Mesenchymal stem cell (in vitro differentiated cells and primary cell): ENCODE measurements around the gene ST8SIA2.
A peak's percentile ranks its signal among the peaks of the same experiment; 100 is the strongest.

Source experiments
- DNase-seq: peaks from one replicate; pipeline ENCODE4 v3.0.0-alpha.2; 2013
- H2AFZ ChIP-seq: one replicate; pipeline ENCODE4 v1.6.1; 2013; ENCODE audit warnings: low read depth, mild to moderate bottlenecking, control low read depth, inconsistent platforms, low read length, moderate library complexity
- H2AK5ac ChIP-seq: 2 replicates; pipeline ENCODE4 v1.6.1; 2013; ENCODE audit warnings: low read length, moderate library complexity, mild to moderate bottlenecking, inconsistent platforms; ENCODE audit not compliant: severe bottlenecking
- H2BK120ac ChIP-seq: one replicate; pipeline ENCODE4 v1.6.1; 2013; ENCODE audit warnings: low read depth, mild to moderate bottlenecking, inconsistent platforms, low read length, moderate library complexity
- H2BK12ac ChIP-seq, 2 experiments: one replicate each; pipeline ENCODE4 v1.6.1; 2013; ENCODE audit warnings: inconsistent platforms in 2 of 2, low read length in 2 of 2, mild to moderate bottlenecking in 2 of 2, moderate library complexity in 2 of 2, control low read depth in 1 of 2
- H2BK15ac ChIP-seq: one replicate; pipeline ENCODE4 v1.6.1; 2013; ENCODE audit warnings: mild to moderate bottlenecking, low read depth, inconsistent platforms; ENCODE audit not compliant: poor library complexity, severe bottlenecking
- H2BK5ac ChIP-seq: 2 replicates; pipeline ENCODE4 v1.6.1; 2013; ENCODE audit warnings: low read depth, mild to moderate bottlenecking, low read length, control low read depth, inconsistent platforms; ENCODE audit not compliant: poor library complexity, severe bottlenecking
- H3K14ac ChIP-seq, 2 experiments: one replicate each; pipeline ENCODE4 v1.6.1; 2013; ENCODE audit warnings: inconsistent platforms in 2 of 2, low read length in 2 of 2, control low read depth in 1 of 2, mild to moderate bottlenecking in 1 of 2, moderate library complexity in 1 of 2
- H3K18ac ChIP-seq, 2 experiments: one replicate each; pipeline ENCODE4 v1.6.1; 2013; ENCODE audit warnings: inconsistent platforms in 2 of 2, low read length in 2 of 2, control low read depth in 1 of 2, low read depth in 1 of 2, mild to moderate bottlenecking in 1 of 2
- H3K23ac ChIP-seq, 2 experiments: one replicate each; pipeline ENCODE4 v1.6.1; 2013; ENCODE audit warnings: inconsistent platforms in 2 of 2, low read length in 2 of 2, mild to moderate bottlenecking in 2 of 2, moderate library complexity in 2 of 2, control low read depth in 1 of 2
- H3K27ac ChIP-seq: 2 replicates; pipeline ENCODE4 v1.5.1; 2013; ENCODE audit warnings: mild to moderate bottlenecking, moderate library complexity, low read length, control low read depth, inconsistent platforms; ENCODE audit not compliant: poor library complexity, severe bottlenecking
- H3K27me3 ChIP-seq, 2 experiments: 2 replicates each; pipeline versions ENCODE4 v1.6.1 to v1.7.0; 2013; ENCODE audit warnings: low read length in 2 of 2, mild to moderate bottlenecking in 2 of 2, moderate library complexity in 2 of 2, control low read depth in 1 of 2, inconsistent platforms in 1 of 2; ENCODE audit not compliant: control insufficient read depth in 1 of 2, insufficient read depth in 1 of 2
- H3K36me3 ChIP-seq, 2 experiments: 2 replicates each; pipeline versions ENCODE4 v1.6.1 to v1.7.0; 2013; ENCODE audit warnings: low read length in 2 of 2, control low read depth in 1 of 2, inconsistent platforms in 1 of 2, low read depth in 1 of 2, mild to moderate bottlenecking in 1 of 2; ENCODE audit not compliant: insufficient read depth in 2 of 2, control insufficient read depth in 1 of 2
- H3K4ac ChIP-seq, 2 experiments: one replicate each; pipeline ENCODE4 v1.6.1; 2013; ENCODE audit warnings: inconsistent platforms in 2 of 2, low read length in 2 of 2, mild to moderate bottlenecking in 2 of 2, moderate library complexity in 2 of 2, control low read depth in 1 of 2, low read depth in 1 of 2
- H3K4me1 ChIP-seq: 2 replicates; pipeline ENCODE4 v1.6.1; 2013; ENCODE audit warnings: low read depth, low read length, control low read depth; ENCODE audit not compliant: control insufficient read depth, insufficient read depth
- H3K4me2 ChIP-seq: 2 replicates; pipeline ENCODE4 v1.6.1; 2013; ENCODE audit warnings: low read length, mild to moderate bottlenecking, inconsistent platforms; ENCODE audit not compliant: poor library complexity, severe bottlenecking
- H3K4me3 ChIP-seq, 2 experiments: 2 replicates each; pipeline versions ENCODE4 v1.5.1 to v1.7.0; 2013; ENCODE audit warnings: low read length in 2 of 2, mild to moderate bottlenecking in 2 of 2, control low read depth in 1 of 2, low read depth in 1 of 2; ENCODE audit not compliant: insufficient read depth in 1 of 2
- H3K79me1 ChIP-seq: replicated peaks from 2 replicates; pipeline ENCODE4 v1.6.1; 2013; ENCODE audit warnings: mild to moderate bottlenecking, control low read depth, low read length, inconsistent platforms; ENCODE audit not compliant: poor library complexity, severe bottlenecking
- H3K9ac ChIP-seq: 2 replicates; pipeline ENCODE4 v1.7.0; 2013; ENCODE audit warnings: mild to moderate bottlenecking, low read length, moderate library complexity
- H3K9me3 ChIP-seq: 2 replicates; pipeline ENCODE4 v1.7.0; 2013; ENCODE audit warnings: mild to moderate bottlenecking, low read length; ENCODE audit not compliant: control insufficient read depth
- H4K8ac ChIP-seq: one replicate; pipeline ENCODE4 v1.6.1; 2013; ENCODE audit warnings: inconsistent platforms, mild to moderate bottlenecking, low read length, moderate library complexity
- H4K91ac ChIP-seq: one replicate; pipeline ENCODE4 v1.6.1; 2013; ENCODE audit warnings: mild to moderate bottlenecking, low read length, inconsistent platforms
- WGBS: methylation state at CpG from one replicate; pipeline ENCODE4 v1.1.7; 2013; ENCODE audit warnings: mixed read lengths; 5-methylcytosine and 5-hydroxymethylcytosine counted together

ST8SIA2 gene

GRCh38 chr15:92392462-92392861, 1.2 kb upstream of the ST8SIA2 start:
- Histone ChIP-seq H3K14ac (no peak overlapping the region), H3K4ac (no peak overlapping the region), H3K4me3 (no peak overlapping the region), H3K23ac (no peak overlapping the region), H2AFZ (no peak overlapping the region), H4K91ac (no peak overlapping the region), H2BK12ac (no peak overlapping the region), H3K9me3 (no peaks in the 10 kb centered on the region), H3K79me1 (no peaks in the 10 kb centered on the region), H3K4me1 (peaks cover 12% of the 10 kb centered on the region), H2BK15ac (no peak overlapping the region), H3K27me3 (peaks cover 65 to 87% of the 10 kb centered on the region in 2 experiments), H2AK5ac (no peak overlapping the region), H3K18ac (no peak overlapping the region), H3K4me2 (no peak overlapping the region), H4K8ac (no peak overlapping the region), H3K27ac (no peak overlapping the region), H3K36me3 (no peaks in the 10 kb centered on the region), H2BK120ac (no peak overlapping the region), H3K9ac (no peak overlapping the region), H2BK5ac (no peak overlapping the region)
- DNase-seq, result no peak
- 9% methylated on average over 7 of the region's 7 CpGs for WGBS

- 2% methylated on average over 22 of the region's 34 CpGs for WGBS
- Histone ChIP-seq H3K4me1 (peaks cover 12% of the 10 kb centered on the region), H2AK5ac (no peak overlapping the region), H3K27ac (no peak overlapping the region), H3K9ac (no peak overlapping the region), H2BK120ac (no peak overlapping the region), H2BK15ac (no peak overlapping the region), H2AFZ (no peak overlapping the region), H3K4me2 (peak overlapping the region; percentile 64), H2BK5ac (no peak overlapping the region), H4K8ac (no peak overlapping the region), H3K4me3 (peak overlapping the region; percentile 37 to 38), H4K91ac (no peak overlapping the region), H3K4ac (no peak overlapping the region), H3K9me3 (no peaks in the 10 kb centered on the region), H3K18ac (no peak overlapping the region), H3K14ac (no peak overlapping the region), H3K23ac (no peak overlapping the region), H2BK12ac (no peak overlapping the region), H3K36me3 (no peaks in the 10 kb centered on the region), H3K27me3 (peaks cover 61 to 83% of the 10 kb centered on the region in 2 experiments), H3K79me1 (no peaks in the 10 kb centered on the region)
- no peak for DNase-seq
Measured at GRCh38 chr15:92393980-92394308, 263 bp downstream of the ST8SIA2 start.

- Histone ChIP-seq H2AK5ac (no peak overlapping the region), H3K36me3 (no peaks in the 10 kb centered on the region), H3K4me3 (peak overlapping the region; percentile 37 to 38), H3K4ac (no peak overlapping the region), H3K27ac (no peak overlapping the region), H2BK12ac (no peak overlapping the region), H3K14ac (no peak overlapping the region), H3K18ac (no peak overlapping the region), H4K91ac (no peak overlapping the region), H3K9ac (no peak overlapping the region), H3K4me1 (peaks cover 12% of the 10 kb centered on the region), H3K23ac (no peak overlapping the region), H3K4me2 (peak overlapping the region; percentile 64), H3K9me3 (no peaks in the 10 kb centered on the region), H3K27me3 (peaks cover 57 to 82% of the 10 kb centered on the region in 2 experiments), H3K79me1 (no peaks in the 10 kb centered on the region), H2AFZ (no peak overlapping the region), H2BK120ac (no peak overlapping the region), H2BK15ac (no peak overlapping the region), H4K8ac (no peak overlapping the region), H2BK5ac (no peak overlapping the region)
- under 1% methylated on average over 62 of the region's 78 CpGs for WGBS
- no peak for DNase-seq
Measured at GRCh38 chr15:92394309-92395097, 822 bp downstream of the ST8SIA2 start.

GRCh38 chr15:92395098-92395635, 1.5 kb downstream of the ST8SIA2 start:
- no peak overlapping the region for H3K4me3 ChIP-seq
- no peak overlapping the region for H3K4ac ChIP-seq
- no peaks in the 10 kb centered on the region for H3K36me3 ChIP-seq
- no peak overlapping the region for H2BK120ac ChIP-seq
- peaks cover 12% of the 10 kb centered on the region for H3K4me1 ChIP-seq
- H3K27ac ChIP-seq, result no peak overlapping the region
- no peak overlapping the region for H4K8ac ChIP-seq
- H3K23ac ChIP-seq, result no peak overlapping the region
- no peak overlapping the region for H2BK12ac ChIP-seq
- DNase-seq, result no peak
- H2AK5ac ChIP-seq, result no peak overlapping the region
- H3K4me2 ChIP-seq, result no peak overlapping the region
- H3K9me3 ChIP-seq, result no peaks in the 10 kb centered on the region
- 22% methylated on average over 22 of the region's 22 CpGs for whole genome bisulfite sequencing
- no peaks in the 10 kb centered on the region for H3K79me1 ChIP-seq
- no peak overlapping the region for H3K14ac ChIP-seq
- H3K27me3 ChIP-seq, result peaks cover 57 to 81% of the 10 kb centered on the region in 2 experiments
- H2AFZ ChIP-seq, result no peak overlapping the region
- no peak overlapping the region for H3K9ac ChIP-seq
- no peak overlapping the region for H4K91ac ChIP-seq
- H2BK15ac ChIP-seq, result no peak overlapping the region
- no peak overlapping the region for H2BK5ac ChIP-seq
- H3K18ac ChIP-seq, result no peak overlapping the region
